IPS-18a (cell line): ENCODE data around the gene ZNHIT1.
A peak's percentile ranks its signal among the peaks of the same experiment; 100 is the strongest.

ENCODE experiments used
- H3K27ac ChIP-seq: one replicate; pipeline ENCODE4 v1.5.1; 2013; ENCODE audit warnings: low read length
- H3K27me3 ChIP-seq: one replicate; pipeline ENCODE4 v1.6.1; 2013; ENCODE audit warnings: mild to moderate bottlenecking, low read length; ENCODE audit not compliant: control insufficient read depth, insufficient read depth
- H3K36me3 ChIP-seq: one replicate; pipeline ENCODE4 v1.6.1; 2013; ENCODE audit warnings: low read depth, low read length; ENCODE audit not compliant: control insufficient read depth
- H3K4me1 ChIP-seq: one replicate; pipeline ENCODE4 v1.6.1; 2013; ENCODE audit warnings: low read depth, low read length; ENCODE audit not compliant: control insufficient read depth
- H3K4me3 ChIP-seq: one replicate; pipeline ENCODE4 v1.5.1; 2013; ENCODE audit warnings: low read length
- H3K9ac ChIP-seq: one replicate; pipeline ENCODE4 v1.6.1; 2013; ENCODE audit warnings: mild to moderate bottlenecking, low read length, moderate library complexity
- H3K9me3 ChIP-seq: one replicate; pipeline ENCODE4 v1.6.1; 2013; ENCODE audit warnings: low read depth, low read length; ENCODE audit not compliant: control insufficient read depth

ZNHIT1 gene

DNA sequence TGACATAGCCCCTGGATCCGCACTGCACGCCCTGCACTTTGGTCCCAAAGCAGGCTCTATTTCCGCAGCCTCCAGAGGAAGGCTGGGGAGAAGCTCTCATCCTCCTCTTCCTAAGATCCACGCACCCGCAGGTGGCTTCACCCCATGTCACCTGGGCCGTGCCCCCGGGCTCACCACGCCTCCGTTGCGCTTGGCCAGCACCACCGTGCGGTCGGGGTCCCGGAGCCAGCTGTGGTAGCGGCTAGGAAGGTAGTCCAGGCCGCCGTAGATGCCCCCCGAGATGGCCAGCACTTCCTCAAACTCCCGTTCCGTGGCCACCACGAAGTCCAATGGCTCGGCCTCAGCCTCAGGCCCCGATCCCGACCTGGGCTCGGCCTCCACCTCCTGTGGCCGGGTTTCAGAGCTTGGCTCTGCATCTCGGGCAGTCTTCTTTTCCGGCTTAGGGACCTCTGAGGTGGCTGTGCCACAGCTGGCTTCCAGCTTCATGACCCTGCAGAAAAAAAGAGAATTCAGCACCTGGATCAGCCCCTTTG is 43.6 kb upstream of the ZNHIT1 start:
- H3K27ac ChIP-seq: no peak overlapping the region
- H3K4me1 ChIP-seq: peaks cover 21% of the 10 kb centered on the region
- H3K9me3 ChIP-seq: no peaks in the 10 kb centered on the region
- H3K9ac ChIP-seq: no peak overlapping the region
- peaks cover 99% of the 10 kb centered on the region for H3K27me3 ChIP-seq
- peak overlapping the region; percentile 59 for H3K4me3 ChIP-seq
- H3K36me3 ChIP-seq: no peaks in the 10 kb centered on the region

DNA sequence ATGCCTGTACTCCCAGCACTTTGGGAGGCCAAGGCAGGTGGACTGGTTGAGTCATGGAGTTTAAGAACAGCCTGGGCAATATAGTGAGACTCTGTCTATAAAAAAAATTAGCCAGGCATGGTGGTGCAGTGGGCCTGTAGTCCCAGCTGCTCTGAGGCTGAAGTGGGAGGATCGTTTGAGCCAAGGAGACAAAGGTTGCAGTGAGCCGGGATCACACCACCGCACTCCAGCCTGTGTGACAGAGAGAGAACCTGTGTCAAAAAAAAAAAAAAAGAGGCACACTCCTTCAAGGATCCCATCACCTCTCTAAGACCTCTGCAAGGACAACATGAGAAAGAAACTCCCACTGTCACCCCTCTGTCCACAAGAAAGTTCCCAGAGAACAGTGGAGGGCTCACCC is 42.3 kb upstream of the ZNHIT1 start:
- H3K27ac ChIP-seq: no peak overlapping the region
- H3K27me3 ChIP-seq: peaks cover 99% of the 10 kb centered on the region
- no peaks in the 10 kb centered on the region for H3K9me3 ChIP-seq
- H3K4me1 ChIP-seq: peaks cover 15% of the 10 kb centered on the region
- H3K36me3 ChIP-seq: no peaks in the 10 kb centered on the region
- no peak overlapping the region for H3K9ac ChIP-seq
- H3K4me3 ChIP-seq: no peak overlapping the region

DNA sequence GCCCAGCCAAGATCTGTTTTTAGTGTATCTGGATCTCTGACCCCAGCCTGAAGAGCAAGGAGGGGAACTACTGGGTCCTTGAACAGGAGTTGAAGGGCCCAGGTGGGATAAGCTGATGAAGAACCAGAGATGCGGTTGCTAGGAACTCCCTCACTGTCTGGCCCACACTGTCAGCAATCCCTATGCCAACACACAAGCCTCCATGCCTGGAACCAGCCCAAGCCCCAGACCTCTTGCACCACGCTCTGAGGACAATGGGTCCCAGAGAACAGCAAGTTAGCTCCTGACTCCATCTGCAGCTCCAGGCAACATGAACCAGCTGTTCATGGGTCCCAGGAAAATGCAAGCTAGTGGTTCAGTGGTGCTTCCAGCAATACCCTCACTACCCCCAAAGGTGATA is 40.3 kb upstream of the ZNHIT1 start:
- H3K4me3 ChIP-seq: no peak overlapping the region
- H3K27me3 ChIP-seq: peaks cover 85% of the 10 kb centered on the region
- peaks cover 9% of the 10 kb centered on the region for H3K4me1 ChIP-seq
- H3K36me3 ChIP-seq: no peaks in the 10 kb centered on the region
- H3K27ac ChIP-seq: no peak overlapping the region
- H3K9ac ChIP-seq: no peak overlapping the region
- H3K9me3 ChIP-seq: no peaks in the 10 kb centered on the region

DNA sequence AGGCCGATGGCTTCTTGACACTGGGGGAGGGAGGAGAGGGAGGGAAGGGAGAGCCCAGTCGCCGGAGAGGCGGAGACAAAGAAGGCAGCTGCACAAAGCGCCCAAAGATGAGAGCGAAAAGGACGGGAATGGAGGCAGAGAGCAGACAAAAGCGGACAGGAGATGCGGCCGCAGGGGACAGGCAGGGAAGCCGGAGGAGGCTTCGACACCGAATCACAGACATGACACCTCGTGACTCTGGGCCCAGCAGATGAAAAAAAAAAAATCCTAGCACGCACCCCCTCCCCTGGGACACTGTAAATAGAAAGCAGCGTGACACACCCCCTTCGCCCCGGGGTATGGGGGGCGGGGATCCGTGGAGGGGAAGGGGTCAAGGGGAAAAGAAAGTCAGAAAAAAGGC is 38.8 kb upstream of the ZNHIT1 start:
- Histone ChIP-seq H3K4me1 (peaks cover 9% of the 10 kb centered on the region), H3K9me3 (no peaks in the 10 kb centered on the region), H3K27ac (no peak overlapping the region), H3K36me3 (no peaks in the 10 kb centered on the region), H3K9ac (no peak overlapping the region), H3K27me3 (peaks cover 71% of the 10 kb centered on the region), H3K4me3 (peak overlapping the region; percentile 70)

- peaks cover 65% of the 10 kb centered on the region for H3K27me3 ChIP-seq
- H3K27ac ChIP-seq: no peak overlapping the region
- no peaks in the 10 kb centered on the region for H3K36me3 ChIP-seq
- peak overlapping the region; percentile 70 for H3K4me3 ChIP-seq
- H3K9me3 ChIP-seq: no peaks in the 10 kb centered on the region
- peaks cover 9% of the 10 kb centered on the region for H3K4me1 ChIP-seq
- H3K9ac ChIP-seq: no peak overlapping the region
Observed at GRCh38 chr7:101179713-101180112, 38.3 kb upstream of the ZNHIT1 start.

GRCh38 chr7:101180130-101180755 is 37.7 kb upstream of the ZNHIT1 start, which contains the start of gene NAT16:
NAT16 (minus strand) TSS chr7:101180293; CDS start chr7:101174807, 5,486 bp downstream.
- H3K4me1 ChIP-seq: peaks cover 9% of the 10 kb centered on the region
- H3K9me3 ChIP-seq: no peaks in the 10 kb centered on the region
- H3K27ac ChIP-seq: no peak within 1 kb of the TSS
- H3K36me3 ChIP-seq: no peaks in the 10 kb centered on the region
- H3K4me3 ChIP-seq: peak within 1 kb of the TSS; percentile 70
- H3K9ac ChIP-seq: no peak within 1 kb of the TSS
- H3K27me3 ChIP-seq: peaks cover 59% of the 10 kb centered on the region

DNA sequence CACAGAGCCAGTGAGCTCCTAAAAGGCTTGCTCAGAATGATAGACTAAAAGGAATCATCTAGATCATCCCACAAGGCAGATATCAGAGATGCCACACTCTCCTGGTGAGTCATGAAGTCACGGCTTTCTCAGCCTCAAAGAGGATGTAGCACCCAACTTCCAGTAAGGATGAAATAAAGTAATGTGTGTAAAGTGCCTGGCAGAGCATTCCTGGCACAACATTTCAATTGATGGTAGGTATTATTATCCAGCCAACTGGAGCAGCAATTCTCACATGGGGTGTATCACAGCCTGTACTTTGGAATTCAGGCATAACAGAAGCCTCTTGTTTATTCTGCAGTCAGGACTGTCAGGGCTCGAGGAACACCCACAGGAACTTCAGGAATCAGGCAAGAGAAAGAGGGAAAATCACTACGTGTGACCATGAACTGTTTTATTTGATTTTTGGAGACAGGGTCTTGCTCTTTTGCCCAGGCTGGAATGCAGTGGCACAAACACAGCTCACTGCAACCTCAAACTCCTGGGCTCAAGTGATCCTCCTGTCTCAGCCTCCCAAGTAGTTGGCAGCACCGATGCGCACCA is 32.6 kb upstream of the ZNHIT1 start:
- H3K9me3 ChIP-seq: no peaks in the 10 kb centered on the region
- H3K4me3 ChIP-seq: no peak overlapping the region
- H3K9ac ChIP-seq: no peak overlapping the region
- peaks cover 8% of the 10 kb centered on the region for H3K4me1 ChIP-seq
- H3K36me3 ChIP-seq: no peaks in the 10 kb centered on the region
- H3K27ac ChIP-seq: no peak overlapping the region
- peaks cover 10% of the 10 kb centered on the region for H3K27me3 ChIP-seq

DNA sequence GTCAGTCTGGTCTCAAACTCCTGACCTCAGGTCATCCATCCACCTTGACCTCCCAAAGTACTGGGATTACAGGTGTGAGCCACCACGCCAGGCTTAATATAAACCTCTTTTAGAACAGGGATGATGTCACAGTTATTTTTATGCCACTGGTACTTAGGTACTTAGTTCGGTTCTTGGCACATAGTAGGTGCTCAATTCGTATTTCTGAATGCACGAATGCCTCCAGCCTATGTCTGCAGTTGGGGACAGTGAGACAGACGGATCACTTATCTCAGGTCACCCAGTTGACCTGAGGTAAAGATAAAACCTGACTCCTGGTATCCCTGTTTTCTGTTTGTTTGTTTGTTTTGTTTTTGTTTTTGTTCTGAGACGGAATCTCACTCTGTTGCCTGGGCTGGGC is 31.8 kb upstream of the ZNHIT1 start:
- no peak overlapping the region for H3K4me3 ChIP-seq
- H3K4me1 ChIP-seq: peaks cover 4% of the 10 kb centered on the region
- H3K9me3 ChIP-seq: no peaks in the 10 kb centered on the region
- no peak overlapping the region for H3K27ac ChIP-seq
- H3K36me3 ChIP-seq: no peaks in the 10 kb centered on the region
- no peak overlapping the region for H3K9ac ChIP-seq
- H3K27me3 ChIP-seq: peaks cover 1% of the 10 kb centered on the region

DNA sequence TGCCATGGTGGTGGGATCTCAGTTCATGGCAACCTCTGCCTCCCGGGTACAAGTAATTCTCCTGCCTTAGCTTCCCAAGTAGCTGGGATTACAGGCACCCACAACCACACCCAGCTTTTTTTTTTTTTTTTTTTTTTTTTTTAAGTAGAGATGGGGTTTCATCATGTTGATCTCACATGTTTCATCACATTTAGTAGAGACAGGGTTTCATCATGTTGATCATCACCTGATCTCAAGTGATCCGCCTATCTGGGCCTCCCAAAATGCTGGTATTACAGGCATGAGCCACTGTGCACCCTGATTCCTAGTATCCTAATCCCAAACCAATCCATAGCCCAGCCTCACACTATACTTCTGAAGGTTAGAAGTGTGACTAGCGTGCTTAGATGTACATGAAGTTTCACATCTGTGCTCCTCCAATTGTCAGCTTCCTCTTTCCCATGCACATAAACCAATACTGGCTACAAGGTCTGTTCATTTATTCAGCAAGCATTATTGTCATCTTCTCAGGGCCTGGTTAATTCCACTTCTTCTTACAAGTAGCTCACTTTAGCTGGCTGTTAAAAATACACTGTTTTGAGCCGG is 31.0 kb upstream of the ZNHIT1 start:
- H3K4me1 ChIP-seq: peaks cover 3% of the 10 kb centered on the region
- H3K9me3 ChIP-seq: no peaks in the 10 kb centered on the region
- H3K27ac ChIP-seq: no peak overlapping the region
- H3K36me3 ChIP-seq: no peaks in the 10 kb centered on the region
- no peak overlapping the region for H3K9ac ChIP-seq
- H3K27me3 ChIP-seq: no peaks in the 10 kb centered on the region
- no peak overlapping the region for H3K4me3 ChIP-seq

GRCh38 chr7:101189109-101189508 is 28.9 kb upstream of the ZNHIT1 start:
- no peaks in the 10 kb centered on the region for H3K27me3 ChIP-seq
- no peaks in the 10 kb centered on the region for H3K9me3 ChIP-seq
- H3K4me3 ChIP-seq: no peak overlapping the region
- no peak overlapping the region for H3K27ac ChIP-seq
- H3K4me1 ChIP-seq: no peaks in the 10 kb centered on the region
- no peaks in the 10 kb centered on the region for H3K36me3 ChIP-seq
- H3K9ac ChIP-seq: no peak overlapping the region

DNA sequence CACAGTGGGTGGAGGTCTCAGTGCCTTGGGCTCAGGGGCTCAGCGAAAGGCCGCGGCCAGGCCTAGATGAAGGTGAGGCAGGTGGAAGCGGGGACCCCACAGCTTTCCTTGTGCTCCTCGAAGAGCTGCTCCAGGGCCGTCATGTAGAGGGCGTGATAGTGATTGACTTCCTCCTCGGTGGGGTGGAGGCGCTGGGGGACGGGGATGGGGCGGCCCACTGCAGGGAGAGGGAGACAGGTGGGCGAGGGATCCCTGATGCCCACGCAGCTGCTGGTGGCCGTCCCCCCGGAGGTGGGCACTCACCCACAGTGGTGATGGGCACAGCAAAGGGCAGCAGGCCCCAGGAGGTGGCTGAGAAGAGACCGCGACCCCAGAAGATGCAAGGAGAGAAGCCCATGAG is 22.1 kb upstream of the ZNHIT1 start:
- H3K27ac ChIP-seq: no peak overlapping the region
- H3K4me1 ChIP-seq: peaks cover 5% of the 10 kb centered on the region
- H3K9me3 ChIP-seq: no peaks in the 10 kb centered on the region
- H3K27me3 ChIP-seq: no peaks in the 10 kb centered on the region
- H3K36me3 ChIP-seq: no peaks in the 10 kb centered on the region
- no peak overlapping the region for H3K9ac ChIP-seq
- H3K4me3 ChIP-seq: no peak overlapping the region

DNA sequence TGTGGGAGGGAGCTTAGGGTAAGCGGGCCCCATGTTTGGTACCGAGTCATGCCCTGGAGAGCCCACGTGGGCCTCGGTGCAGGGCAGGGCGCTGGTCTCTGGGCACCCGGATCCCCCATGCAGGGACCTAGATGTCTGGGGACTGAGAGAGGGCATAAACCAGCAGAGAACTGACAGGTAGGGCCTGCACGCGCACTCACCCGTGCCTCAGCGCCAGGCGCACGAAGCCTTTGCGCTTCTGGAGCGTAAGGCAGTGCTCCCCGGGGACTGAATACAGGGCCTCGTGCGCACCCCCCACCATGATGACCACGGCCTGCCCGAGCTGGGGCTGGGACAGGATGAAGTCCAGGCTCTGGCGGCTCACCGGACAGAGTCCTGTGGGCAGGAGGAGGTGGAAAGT is 20.0 kb upstream of the ZNHIT1 start:
- Histone ChIP-seq H3K9me3 (no peaks in the 10 kb centered on the region), H3K36me3 (no peaks in the 10 kb centered on the region), H3K27me3 (no peaks in the 10 kb centered on the region), H3K27ac (no peak overlapping the region), H3K4me3 (no peak overlapping the region), H3K4me1 (peaks cover 8% of the 10 kb centered on the region), H3K9ac (no peak overlapping the region)
